IMR-90 (cell line): ENCODE data around the gene SMKR1. TPM values are rescaled to one million over a fixed set of nuclear protein-coding genes. Genes with fewer than 3 reads are reported as not detected.

ENCODE experiments used
- ATAC-seq: fragments of 200-7000 bp; cut with Tn5 transposase; 2 replicates; pipeline ENCODE4 v1.9.1; 2020; ENCODE audit warnings: low read depth, mild to moderate bottlenecking, moderate library complexity
- BruUV-seq: library from RNA; stranded (reverse); fragments of 400-500 nt; replicated peaks from 2 replicates; lab custom pipeline; 2021; lab: Mats Ljungman, UMichigan
- CTCF ChIA-PET: fragments of 300-600 bp; formaldehyde crosslinking; extraction: SDS; loops from one replicate; lab custom pipeline; 2021; ENCODE audit warnings: antibody characterized with exemption; lab: Yijun Ruan, JAX
- POLR2A ChIA-PET: fragments of 300-600 bp; sonication (Branson Sonifier 250); formaldehyde crosslinking; loops from one replicate; lab custom pipeline; 2022; ENCODE audit warnings: antibody characterized with exemption; ENCODE audit not compliant: unreplicated experiment; lab: Charles Lee
- DNase-seq: peaks from one replicate; pipeline ENCODE4 v3.0.0; 2013
- H2AFZ ChIP-seq: replicated peaks from 2 replicates; pipeline ENCODE3; 2013; ENCODE audit warnings: low read length, mild to moderate bottlenecking; ENCODE audit not compliant: poor library complexity
- H2AK5ac ChIP-seq: 2 replicates; pipeline ENCODE4 v1.6.1; 2013; ENCODE audit warnings: low read depth, low read length, inconsistent platforms
- H2AK9ac ChIP-seq: replicated peaks from 2 replicates; pipeline ENCODE3; 2013; ENCODE audit warnings: mild to moderate bottlenecking, low read depth, low read length, moderate library complexity; ENCODE audit not compliant: poor library complexity
- H2BK120ac ChIP-seq: 2 replicates; pipeline ENCODE4 v1.6.1; 2013; ENCODE audit warnings: low read depth, low read length, inconsistent platforms
- H2BK15ac ChIP-seq: 3 replicates; pipeline ENCODE4 v1.6.1; 2013; ENCODE audit warnings: low read depth, low read length, inconsistent platforms
- H2BK20ac ChIP-seq: 2 replicates; pipeline ENCODE4 v1.6.1; 2013; ENCODE audit warnings: low read depth, mild to moderate bottlenecking, inconsistent platforms, low read length, moderate library complexity
- H2BK5ac ChIP-seq: 2 replicates; pipeline ENCODE4 v1.6.1; 2013; ENCODE audit warnings: mild to moderate bottlenecking, low read depth, low read length, inconsistent platforms; ENCODE audit not compliant: poor library complexity, severe bottlenecking
- H3K14ac ChIP-seq: replicated peaks from 2 replicates; pipeline ENCODE4 v1.6.1; 2013; ENCODE audit warnings: low read depth, low read length, inconsistent platforms
- H3K18ac ChIP-seq: 2 replicates; pipeline ENCODE4 v1.6.1; 2013; ENCODE audit warnings: low read depth, low read length, control low read depth
- H3K23ac ChIP-seq: 2 replicates; pipeline ENCODE4 v1.6.1; 2013; ENCODE audit warnings: low read depth, low read length, inconsistent platforms
- H3K27ac ChIP-seq: 2 replicates; pipeline ENCODE4 v1.5.1; 2013; ENCODE audit warnings: mild to moderate bottlenecking, control low read depth, low read length; ENCODE audit not compliant: insufficient read depth
- H3K27me3 ChIP-seq: 2 replicates; pipeline ENCODE4 v1.6.1; 2013; ENCODE audit warnings: low read length; ENCODE audit not compliant: control insufficient read depth, insufficient read depth
- H3K36me3 ChIP-seq: 2 replicates; pipeline ENCODE4 v1.6.1; 2013; ENCODE audit warnings: low read length, mixed read lengths; ENCODE audit not compliant: control insufficient read depth, insufficient read depth
- H3K4ac ChIP-seq: 2 replicates; pipeline ENCODE4 v1.6.1; 2013; ENCODE audit warnings: low read depth, low read length, inconsistent platforms
- H3K4me1 ChIP-seq: 2 replicates; pipeline ENCODE4 v1.6.1; 2013; ENCODE audit warnings: low read length, mixed read lengths; ENCODE audit not compliant: control insufficient read depth, insufficient read depth
- H3K4me2 ChIP-seq: 2 replicates; pipeline ENCODE4 v1.6.1; 2013; ENCODE audit warnings: low read depth, mild to moderate bottlenecking, control low read depth, low read length, moderate library complexity
- H3K4me3 ChIP-seq: 2 replicates; pipeline ENCODE4 v1.5.1; 2013; ENCODE audit warnings: low read depth, mild to moderate bottlenecking, control low read depth, low read length, moderate library complexity; ENCODE audit not compliant: insufficient read depth
- H3K56ac ChIP-seq: 2 replicates; pipeline ENCODE4 v1.6.1; 2013; ENCODE audit warnings: low read length, inconsistent platforms; ENCODE audit not compliant: insufficient read depth; ENCODE audit errors: extremely low read depth
- H3K79me1 ChIP-seq, 2 experiments: 2 replicates each; pipeline ENCODE4 v1.6.1; 2013; ENCODE audit warnings: low read length in 2 of 2, inconsistent platforms in 1 of 2, low read depth in 1 of 2
- H3K9ac ChIP-seq: 2 replicates; pipeline ENCODE4 v1.6.1; 2013; ENCODE audit warnings: low read depth, low read length, control low read depth
- H3K9me1 ChIP-seq: 2 replicates; pipeline ENCODE4 v1.6.1; 2013; ENCODE audit warnings: low read length, inconsistent platforms; ENCODE audit not compliant: insufficient read depth
- H3K9me3 ChIP-seq: 2 replicates; pipeline ENCODE4 v1.6.1; 2013; ENCODE audit warnings: low read length; ENCODE audit not compliant: control insufficient read depth, insufficient read depth
- H4K20me1 ChIP-seq: 2 replicates; pipeline ENCODE4 v1.6.1; 2013; ENCODE audit warnings: low read length, inconsistent platforms; ENCODE audit not compliant: insufficient read depth
- H4K5ac ChIP-seq: 2 replicates; pipeline ENCODE4 v1.6.1; 2013; ENCODE audit warnings: mild to moderate bottlenecking, low read depth, low read length, control low read depth
- H4K8ac ChIP-seq, 2 experiments: 2 replicates each; pipeline ENCODE4 v1.6.1; 2013; ENCODE audit warnings: low read depth in 2 of 2, low read length in 2 of 2, control low read depth in 1 of 2, inconsistent platforms in 1 of 2
- H4K91ac ChIP-seq: 2 replicates; pipeline ENCODE4 v1.6.1; 2013; ENCODE audit warnings: low read depth, low read length, inconsistent platforms; ENCODE audit not compliant: insufficient read depth
- BHLHE40 ChIP-seq: fragments of 150-350 bp; IDR thresholded peaks from 2 replicates; pipeline ENCODE4 v1.6.1; 2016; ENCODE audit warnings: mild to moderate bottlenecking, low read depth, low read length
- CEBPB ChIP-seq: IDR thresholded peaks from 2 replicates; pipeline ENCODE4 v1.6.1; 2012; ENCODE audit warnings: low read depth, low read length, improper control_type of control experiment
- CHD1 ChIP-seq: IDR thresholded peaks from 2 replicates; pipeline ENCODE4 v1.6.1; 2012; ENCODE audit warnings: low read depth, low read length, improper control_type of control experiment
- FOS ChIP-seq: fragments of 150-350 bp; IDR thresholded peaks from 2 replicates; pipeline ENCODE4 v1.6.1; 2016; ENCODE audit warnings: low read depth, low read length
- MAFK ChIP-seq: IDR thresholded peaks from 2 replicates; pipeline ENCODE4 v1.6.1; 2012; ENCODE audit warnings: low read depth, low read length, improper control_type of control experiment
- MAZ ChIP-seq: IDR thresholded peaks from 2 replicates; pipeline ENCODE4 v1.6.1; 2012; ENCODE audit warnings: low read depth, mild to moderate bottlenecking, low read length, improper control_type of control experiment, moderate library complexity, borderline replicate concordance
- MXI1 ChIP-seq: IDR thresholded peaks from 2 replicates; pipeline ENCODE4 v1.6.1; 2012; ENCODE audit warnings: low read depth, mild to moderate bottlenecking, low read length, moderate library complexity, borderline replicate concordance
- NFE2L2 ChIP-seq: fragments of 150-350 bp; IDR thresholded peaks from 2 replicates; pipeline ENCODE4 v1.6.1; 2016; ENCODE audit warnings: low read depth, mild to moderate bottlenecking, low read length
- POLR2A ChIP-seq: IDR thresholded peaks from 2 replicates; pipeline ENCODE4 v1.6.1; 2012; ENCODE audit warnings: mild to moderate bottlenecking, low read depth, low read length
- RAD21 ChIP-seq: IDR thresholded peaks from 2 replicates; pipeline ENCODE4 v1.6.1; 2012; ENCODE audit warnings: low read length, improper control_type of control experiment
- RFX5 ChIP-seq: IDR thresholded peaks from 2 replicates; pipeline ENCODE4 v1.8.0; 2012; ENCODE audit warnings: low read depth, mild to moderate bottlenecking, low read length, moderate library complexity
- SMC3 ChIP-seq: fragments of 150-350 bp; IDR thresholded peaks from 2 replicates; pipeline ENCODE4 v1.6.1; 2016; ENCODE audit warnings: low read depth, mild to moderate bottlenecking, antibody characterized with exemption, low read length, moderate library complexity
- WGBS, 2 experiments: methylation state at CpG; one replicate each; pipeline versions ENCODE4 v1.1.5 to v1.1.7; 2013; ENCODE audit warnings: missing lambda C conversion rate in 2 of 2; ENCODE audit not compliant: insufficient read length in 1 of 2; ENCODE audit errors: extremely low coverage in 2 of 2; 5-methylcytosine and 5-hydroxymethylcytosine counted together
- dilution Hi-C: fragments of 300-500 bp; cut with HindIII; formaldehyde crosslinking; loops from one replicate; pipeline ENCODE4 v1.14.3; 2018; ENCODE audit warnings: low sequenced_read_pairs; ENCODE audit not compliant: unreplicated experiment
- in situ Hi-C: fragments of 300-500 bp; cut with MboI; formaldehyde crosslinking; loops from 3 replicates; pipeline ENCODE4 v1.14.3; 2019; ENCODE audit warnings: low sequenced_read_pairs, inconsistent platforms, mixed read lengths
- intact Hi-C: fragments of 100-400 bp; cut with micrococcal nuclease; formaldehyde crosslinking; loops from 2 replicates; pipeline ENCODE4 v1.10.0; 2022
- polyA plus RNA-seq, 3 experiments: library from polyadenylated mRNA; depleted of rRNA; stranded (reverse); fragments of >200 nt; gene quantifications; 2 replicates each; pipeline ENCODE4 v1.2.3, GENCODE V29; 2012; ENCODE audit warnings: low replicate concordance in 1 of 3
- total RNA-seq: library from RNA; depleted of rRNA; stranded (reverse); fragments of >200 nt; gene quantifications from 2 replicates; pipeline ENCODE4 v1.2.3, GENCODE V29; 2012
- TF ChIP-seq, protein P1 (sequence below): fragments of 150-350 bp; IDR thresholded peaks from 2 replicates; pipeline ENCODE4 v1.6.1; 2017; ENCODE audit warnings: mild to moderate bottlenecking, antibody characterized with exemption, low read length, low read depth
- TF ChIP-seq, protein P2 (sequence below): conservative IDR thresholded peaks from 2 replicates; pipeline ENCODE4 v1.5.1; 2012; ENCODE audit warnings: mild to moderate bottlenecking, low read depth, low read length, improper control_type of control experiment

SMKR1 gene
- total and polyA plus RNA-seq, 2 of the 4 experiments (the other 2 are of a cell fraction): 0.26 TPM; not detected in 1

DNA sequence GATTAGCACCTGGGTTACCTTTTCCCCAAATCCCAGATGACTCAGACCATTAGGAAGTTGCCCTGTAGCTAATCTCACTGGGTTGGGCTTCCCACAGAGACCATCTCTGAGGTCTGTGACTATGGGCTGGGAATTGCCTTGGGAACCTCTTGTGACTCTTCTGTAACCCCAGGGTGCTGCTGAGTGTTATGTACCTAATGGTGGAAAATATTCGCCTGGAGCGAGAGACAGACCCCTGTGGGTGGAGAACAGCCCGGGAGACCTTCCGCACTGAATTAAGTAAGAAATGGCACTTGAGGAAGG is 48.1 kb upstream of the SMKR1 start:
- WGBS, 2 experiments: 90% methylated on average over 2 of the region's 4 CpGs; no CpG with 5 or more reads in 1 of the 2 experiments
- Histone ChIP-seq H4K20me1 (no peaks in the 10 kb centered on the region), H2AK9ac (no peak overlapping the region), H2AFZ (no peak overlapping the region), H2BK5ac (no peak overlapping the region), H3K4me1 (no peaks in the 10 kb centered on the region; the same call in 1 of the 2 replicates), H3K27me3 (no peaks in the 10 kb centered on the region), H3K9ac (no peak overlapping the region), H3K9me3 (peaks cover 3% of the 10 kb centered on the region; the same call in 1 of the 2 replicates), H2BK15ac (no peak overlapping the region), H3K36me3 (no peaks in the 10 kb centered on the region), H3K27ac (no peak overlapping the region), H3K56ac (no peak overlapping the region), H2BK120ac (no peak overlapping the region), H2AK5ac (no peak overlapping the region), H4K8ac (no peak overlapping the region), H3K9me1 (no peaks in the 10 kb centered on the region), H4K91ac (no peak overlapping the region), H3K23ac (no peak overlapping the region), H3K79me1 (no peaks in the 10 kb centered on the region), H3K4me2 (no peak overlapping the region), H3K14ac (no peak overlapping the region), H4K5ac (no peak overlapping the region), H2BK20ac (no peak overlapping the region), H3K4ac (no peak overlapping the region), H3K18ac (no peak overlapping the region), H3K4me3 (no peak overlapping the region)
- intact Hi-C loops: no loop called here
- dilution Hi-C loops: no loop called here
- in situ Hi-C loops: no loop called here
- POLR2A ChIA-PET: no interaction called here
- DNase-seq (no peak), ATAC-seq (no peak)
- CTCF ChIA-PET: no interaction called here
- BruUV-seq: no TSS peak
- no peak for TF ChIP-seq SMC3
- no peak for TF ChIP-seq RAD21
- TF ChIP-seq CHD1: no peak
- no peak for TF ChIP-seq MAFK
- no peak for TF ChIP-seq BHLHE40
- TF ChIP-seq, protein P1, sequence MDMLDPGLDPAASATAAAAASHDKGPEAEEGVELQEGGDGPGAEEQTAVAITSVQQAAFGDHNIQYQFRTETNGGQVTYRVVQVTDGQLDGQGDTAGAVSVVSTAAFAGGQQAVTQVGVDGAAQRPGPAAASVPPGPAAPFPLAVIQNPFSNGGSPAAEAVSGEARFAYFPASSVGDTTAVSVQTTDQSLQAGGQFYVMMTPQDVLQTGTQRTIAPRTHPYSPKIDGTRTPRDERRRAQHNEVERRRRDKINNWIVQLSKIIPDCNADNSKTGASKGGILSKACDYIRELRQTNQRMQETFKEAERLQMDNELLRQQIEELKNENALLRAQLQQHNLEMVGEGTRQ: no peak
- TF ChIP-seq MXI1: no peak
- TF ChIP-seq MAZ: no peak
- no peak for TF ChIP-seq FOS
- no peak for TF ChIP-seq CEBPB
- TF ChIP-seq, protein P2, sequence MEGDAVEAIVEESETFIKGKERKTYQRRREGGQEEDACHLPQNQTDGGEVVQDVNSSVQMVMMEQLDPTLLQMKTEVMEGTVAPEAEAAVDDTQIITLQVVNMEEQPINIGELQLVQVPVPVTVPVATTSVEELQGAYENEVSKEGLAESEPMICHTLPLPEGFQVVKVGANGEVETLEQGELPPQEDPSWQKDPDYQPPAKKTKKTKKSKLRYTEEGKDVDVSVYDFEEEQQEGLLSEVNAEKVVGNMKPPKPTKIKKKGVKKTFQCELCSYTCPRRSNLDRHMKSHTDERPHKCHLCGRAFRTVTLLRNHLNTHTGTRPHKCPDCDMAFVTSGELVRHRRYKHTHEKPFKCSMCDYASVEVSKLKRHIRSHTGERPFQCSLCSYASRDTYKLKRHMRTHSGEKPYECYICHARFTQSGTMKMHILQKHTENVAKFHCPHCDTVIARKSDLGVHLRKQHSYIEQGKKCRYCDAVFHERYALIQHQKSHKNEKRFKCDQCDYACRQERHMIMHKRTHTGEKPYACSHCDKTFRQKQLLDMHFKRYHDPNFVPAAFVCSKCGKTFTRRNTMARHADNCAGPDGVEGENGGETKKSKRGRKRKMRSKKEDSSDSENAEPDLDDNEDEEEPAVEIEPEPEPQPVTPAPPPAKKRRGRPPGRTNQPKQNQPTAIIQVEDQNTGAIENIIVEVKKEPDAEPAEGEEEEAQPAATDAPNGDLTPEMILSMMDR: no peak
- no peak for TF ChIP-seq RFX5
- TF ChIP-seq POLR2A: no peak
- TF ChIP-seq NFE2L2: no peak
